Measurements from ENCODE around the gene ITGAE. TPM values are rescaled to one million over a fixed set of nuclear protein-coding genes. Genes with fewer than 3 reads are reported as not detected.
A peak's percentile ranks its signal among the peaks of the same experiment; 100 is the strongest.

The ITGAE gene
- polyA plus RNA-seq, 2 of the 4 experiments (the other 2 are of a cell fraction) = 154 to 156 TPM

DNA sequence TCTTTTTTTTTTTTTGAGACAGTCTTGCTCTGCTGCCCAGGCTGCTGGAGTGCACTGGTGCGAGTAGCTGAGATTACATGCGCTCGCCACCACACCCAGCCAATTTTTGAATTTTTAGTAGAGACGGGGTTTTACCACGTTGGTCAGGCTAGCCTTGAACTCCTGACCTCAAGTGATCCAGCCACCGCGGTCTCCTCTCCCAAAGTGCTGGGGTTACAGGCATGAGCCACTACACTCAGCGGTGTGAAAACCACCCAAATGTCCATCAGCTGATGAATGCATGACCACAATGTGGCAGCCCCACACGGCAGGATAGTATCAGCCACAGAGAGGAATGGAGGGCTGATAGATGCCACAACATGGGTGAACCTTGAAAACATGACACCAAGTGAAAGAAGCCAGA is 107.2 kb downstream of the ITGAE start (continued):
- TF ChIP-seq, protein P1, sequence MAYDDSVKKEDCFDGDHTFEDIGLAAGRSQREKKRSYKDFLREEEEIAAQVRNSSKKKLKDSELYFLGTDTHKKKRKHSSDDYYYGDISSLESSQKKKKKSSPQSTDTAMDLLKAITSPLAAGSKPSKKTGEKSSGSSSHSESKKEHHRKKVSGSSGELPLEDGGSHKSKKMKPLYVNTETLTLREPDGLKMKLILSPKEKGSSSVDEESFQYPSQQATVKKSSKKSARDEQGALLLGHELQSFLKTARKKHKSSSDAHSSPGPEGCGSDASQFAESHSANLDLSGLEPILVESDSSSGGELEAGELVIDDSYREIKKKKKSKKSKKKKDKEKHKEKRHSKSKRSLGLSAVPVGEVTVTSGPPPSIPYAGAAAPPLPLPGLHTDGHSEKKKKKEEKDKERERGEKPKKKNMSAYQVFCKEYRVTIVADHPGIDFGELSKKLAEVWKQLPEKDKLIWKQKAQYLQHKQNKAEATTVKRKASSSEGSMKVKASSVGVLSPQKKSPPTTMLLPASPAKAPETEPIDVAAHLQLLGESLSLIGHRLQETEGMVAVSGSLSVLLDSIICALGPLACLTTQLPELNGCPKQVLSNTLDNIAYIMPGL (CRISPR knock-in tag; IDR thresholded peaks at IDR 0.05; ENCODE audit: borderline replicate concordance) = no peak

DNA sequence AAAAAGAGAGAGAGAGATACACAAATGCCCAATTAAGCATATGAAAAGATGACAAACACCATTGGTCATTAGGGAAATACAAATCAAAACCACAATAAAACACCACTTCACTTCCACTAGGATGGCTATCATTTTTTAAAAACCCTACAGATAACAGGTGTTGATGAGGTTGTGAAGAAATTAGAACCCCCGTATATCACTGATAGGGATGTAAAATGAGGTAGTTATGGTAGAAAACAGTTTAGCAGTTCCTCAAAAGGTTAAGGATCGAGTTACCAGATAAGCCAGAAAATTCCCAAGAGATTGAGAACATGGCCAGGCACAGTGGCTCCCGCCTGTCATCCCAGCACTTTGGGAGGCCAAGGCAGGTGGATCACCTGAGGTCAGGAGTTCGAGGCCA is 107.8 kb downstream of the ITGAE start:
- Histone ChIP-seq H3K27ac (no peak overlapping the region), H3K4me1 (peaks cover 8% of the 10 kb centered on the region; the same call in 2 of the 3 replicates), H3K4me2 (no peak overlapping the region), H3K9me3 (peaks cover 8% of the 10 kb centered on the region), H3K4me3 (no peak overlapping the region)
- ATAC-seq (no peak), DNase-seq (ENCODE audit: low read depth in 1 of 2, low spot score in 1 of 2) (no peak), FAIRE-seq (no peak)
- TF ChIP-seq ZSCAN20 (CRISPR knock-in tag; IDR thresholded peaks at IDR 0.05) (no peak), RAD21 (conservative IDR thresholded peaks at IDR 0.05 in 1 of 2, IDR thresholded peaks at IDR 0.05 in 1 of 2) (no peak), KDM1A (IDR thresholded peaks at IDR 0.05; ENCODE audit: low read depth) (no peak), PHF8 (IDR thresholded peaks at IDR 0.05; ENCODE audit: borderline replicate concordance, low read depth) (no peak), ESRRA (IDR thresholded peaks at IDR 0.05; ENCODE audit: borderline replicate concordance, low read length) (no peak), MAZ (IDR thresholded peaks at IDR 0.05; ENCODE audit: borderline replicate concordance, low read depth, low read length) (no peak), FOXS1 (CRISPR knock-in tag; IDR thresholded peaks at IDR 0.05) (no peak), RARB (CRISPR knock-in tag; IDR thresholded peaks at IDR 0.05) (no peak)
- TF ChIP-seq, protein P2, sequence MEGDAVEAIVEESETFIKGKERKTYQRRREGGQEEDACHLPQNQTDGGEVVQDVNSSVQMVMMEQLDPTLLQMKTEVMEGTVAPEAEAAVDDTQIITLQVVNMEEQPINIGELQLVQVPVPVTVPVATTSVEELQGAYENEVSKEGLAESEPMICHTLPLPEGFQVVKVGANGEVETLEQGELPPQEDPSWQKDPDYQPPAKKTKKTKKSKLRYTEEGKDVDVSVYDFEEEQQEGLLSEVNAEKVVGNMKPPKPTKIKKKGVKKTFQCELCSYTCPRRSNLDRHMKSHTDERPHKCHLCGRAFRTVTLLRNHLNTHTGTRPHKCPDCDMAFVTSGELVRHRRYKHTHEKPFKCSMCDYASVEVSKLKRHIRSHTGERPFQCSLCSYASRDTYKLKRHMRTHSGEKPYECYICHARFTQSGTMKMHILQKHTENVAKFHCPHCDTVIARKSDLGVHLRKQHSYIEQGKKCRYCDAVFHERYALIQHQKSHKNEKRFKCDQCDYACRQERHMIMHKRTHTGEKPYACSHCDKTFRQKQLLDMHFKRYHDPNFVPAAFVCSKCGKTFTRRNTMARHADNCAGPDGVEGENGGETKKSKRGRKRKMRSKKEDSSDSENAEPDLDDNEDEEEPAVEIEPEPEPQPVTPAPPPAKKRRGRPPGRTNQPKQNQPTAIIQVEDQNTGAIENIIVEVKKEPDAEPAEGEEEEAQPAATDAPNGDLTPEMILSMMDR (IDR thresholded peaks at IDR 0.05) = no peak
- TF ChIP-seq, protein P3, sequence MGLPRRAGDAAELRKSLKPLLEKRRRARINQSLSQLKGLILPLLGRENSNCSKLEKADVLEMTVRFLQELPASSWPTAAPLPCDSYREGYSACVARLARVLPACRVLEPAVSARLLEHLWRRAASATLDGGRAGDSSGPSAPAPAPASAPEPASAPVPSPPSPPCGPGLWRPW (IDR thresholded peaks at IDR 0.05) = no peak
- TF ChIP-seq, protein P4, sequence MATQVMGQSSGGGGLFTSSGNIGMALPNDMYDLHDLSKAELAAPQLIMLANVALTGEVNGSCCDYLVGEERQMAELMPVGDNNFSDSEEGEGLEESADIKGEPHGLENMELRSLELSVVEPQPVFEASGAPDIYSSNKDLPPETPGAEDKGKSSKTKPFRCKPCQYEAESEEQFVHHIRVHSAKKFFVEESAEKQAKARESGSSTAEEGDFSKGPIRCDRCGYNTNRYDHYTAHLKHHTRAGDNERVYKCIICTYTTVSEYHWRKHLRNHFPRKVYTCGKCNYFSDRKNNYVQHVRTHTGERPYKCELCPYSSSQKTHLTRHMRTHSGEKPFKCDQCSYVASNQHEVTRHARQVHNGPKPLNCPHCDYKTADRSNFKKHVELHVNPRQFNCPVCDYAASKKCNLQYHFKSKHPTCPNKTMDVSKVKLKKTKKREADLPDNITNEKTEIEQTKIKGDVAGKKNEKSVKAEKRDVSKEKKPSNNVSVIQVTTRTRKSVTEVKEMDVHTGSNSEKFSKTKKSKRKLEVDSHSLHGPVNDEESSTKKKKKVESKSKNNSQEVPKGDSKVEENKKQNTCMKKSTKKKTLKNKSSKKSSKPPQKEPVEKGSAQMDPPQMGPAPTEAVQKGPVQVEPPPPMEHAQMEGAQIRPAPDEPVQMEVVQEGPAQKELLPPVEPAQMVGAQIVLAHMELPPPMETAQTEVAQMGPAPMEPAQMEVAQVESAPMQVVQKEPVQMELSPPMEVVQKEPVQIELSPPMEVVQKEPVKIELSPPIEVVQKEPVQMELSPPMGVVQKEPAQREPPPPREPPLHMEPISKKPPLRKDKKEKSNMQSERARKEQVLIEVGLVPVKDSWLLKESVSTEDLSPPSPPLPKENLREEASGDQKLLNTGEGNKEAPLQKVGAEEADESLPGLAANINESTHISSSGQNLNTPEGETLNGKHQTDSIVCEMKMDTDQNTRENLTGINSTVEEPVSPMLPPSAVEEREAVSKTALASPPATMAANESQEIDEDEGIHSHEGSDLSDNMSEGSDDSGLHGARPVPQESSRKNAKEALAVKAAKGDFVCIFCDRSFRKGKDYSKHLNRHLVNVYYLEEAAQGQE (IDR thresholded peaks at IDR 0.05) = no peak
- ChIA-PET CTCF (interaction anchor here (0.8 kb wide), 1 partner anchor 11 kb away, joined by 3 read pairs; no protein-coding TSS in a partner anchor), POLR2A (interaction anchor here (0.6 kb wide), 1 partner anchor 1093 kb away, joined by 7 read pairs; no protein-coding TSS in a partner anchor)
- WGBS (ENCODE audit: missing lambda C conversion rate) = 81% methylated on average over 4 of the region's 4 CpGs

DNA sequence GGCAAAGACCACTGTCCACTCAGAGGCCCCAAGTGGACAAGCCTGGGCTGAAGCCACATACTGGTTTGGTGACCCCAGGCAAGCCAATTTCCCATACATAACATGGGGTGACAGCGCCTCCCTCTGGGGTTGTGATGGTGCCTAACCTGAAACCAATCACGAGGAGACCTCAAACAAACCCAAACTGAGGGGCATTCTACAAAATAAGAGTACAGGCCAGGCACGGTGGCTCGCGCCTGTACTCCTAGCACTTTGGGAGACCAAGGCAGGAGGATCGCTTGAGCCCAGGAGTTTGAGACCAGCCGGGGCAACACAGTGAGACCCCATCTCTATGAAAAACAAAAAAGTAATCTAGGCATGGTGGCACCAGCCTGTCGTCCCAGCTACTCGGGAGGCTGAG is 108.6 kb downstream of the ITGAE start:
- H3K9me3 ChIP-seq = no peaks in the 10 kb centered on the region; the same call in 2 of the 3 replicates
- DNase-seq (ENCODE audit: low read depth in 1 of 2, low spot score in 1 of 2) = no peak
- H3K4me3 ChIP-seq = no peak overlapping the region
- ChIA-PET CTCF (interaction anchor here (0.9 to 1.0 kb wide), 3 partner anchors 10 to 45 kb away, joined by 3 to 6 read pairs (median 4); no protein-coding TSS in a partner anchor), POLR2A (no interaction called here)
- 91% methylated on average over 9 of the region's 9 CpGs for WGBS (ENCODE audit: missing lambda C conversion rate)
- TF ChIP-seq JUN (IDR thresholded peaks at IDR 0.05) = no peak
- 0 out of 5 replicates have a peak, but pooled peaks of 1 of the 2 experiments have one; percentile 20 for TF ChIP-seq RAD21 (conservative IDR thresholded peaks at IDR 0.05 in 1 of 2, IDR thresholded peaks at IDR 0.05 in 1 of 2)
- FAIRE-seq = no peak
- H3K4me1 ChIP-seq = peaks cover 8% of the 10 kb centered on the region; the same call in 2 of the 3 replicates
- no peak overlapping the region for H3K27ac ChIP-seq
- no peak overlapping the region for H3K4me2 ChIP-seq
- no peak for ATAC-seq

All from A549 (cell line).